ENCODE results near the gene SREBF2.

DNA sequence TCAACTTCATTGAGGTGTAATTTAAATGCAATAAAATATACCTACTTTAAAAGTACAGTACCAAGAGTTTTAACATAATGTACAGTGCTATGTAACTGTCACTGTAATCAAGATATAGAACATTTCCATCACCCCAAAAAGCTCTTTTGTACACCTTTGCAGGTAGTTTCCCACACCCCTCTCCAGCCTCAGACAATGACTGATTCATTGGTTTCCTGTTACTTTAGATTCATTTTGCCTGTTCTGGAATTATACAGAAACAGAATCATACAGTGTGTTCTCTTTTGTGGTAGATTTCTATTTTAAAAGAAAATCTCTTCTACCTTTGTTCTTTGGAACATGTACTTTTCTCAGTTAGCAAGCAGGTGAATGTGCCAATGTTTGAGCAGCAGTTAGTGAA is 43.8 kb downstream of the SREBF2 start:
- TF ChIP-seq, protein P1, sequence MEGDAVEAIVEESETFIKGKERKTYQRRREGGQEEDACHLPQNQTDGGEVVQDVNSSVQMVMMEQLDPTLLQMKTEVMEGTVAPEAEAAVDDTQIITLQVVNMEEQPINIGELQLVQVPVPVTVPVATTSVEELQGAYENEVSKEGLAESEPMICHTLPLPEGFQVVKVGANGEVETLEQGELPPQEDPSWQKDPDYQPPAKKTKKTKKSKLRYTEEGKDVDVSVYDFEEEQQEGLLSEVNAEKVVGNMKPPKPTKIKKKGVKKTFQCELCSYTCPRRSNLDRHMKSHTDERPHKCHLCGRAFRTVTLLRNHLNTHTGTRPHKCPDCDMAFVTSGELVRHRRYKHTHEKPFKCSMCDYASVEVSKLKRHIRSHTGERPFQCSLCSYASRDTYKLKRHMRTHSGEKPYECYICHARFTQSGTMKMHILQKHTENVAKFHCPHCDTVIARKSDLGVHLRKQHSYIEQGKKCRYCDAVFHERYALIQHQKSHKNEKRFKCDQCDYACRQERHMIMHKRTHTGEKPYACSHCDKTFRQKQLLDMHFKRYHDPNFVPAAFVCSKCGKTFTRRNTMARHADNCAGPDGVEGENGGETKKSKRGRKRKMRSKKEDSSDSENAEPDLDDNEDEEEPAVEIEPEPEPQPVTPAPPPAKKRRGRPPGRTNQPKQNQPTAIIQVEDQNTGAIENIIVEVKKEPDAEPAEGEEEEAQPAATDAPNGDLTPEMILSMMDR (IDR thresholded peaks at IDR 0.05): no peak
- no peak for TF ChIP-seq POLR2A (IDR thresholded peaks at IDR 0.05)

Measured in uterus (tissue), 2 donors.